ENCODE measurements around the gene SSRP1. TPM values are rescaled to one million over a fixed set of nuclear protein-coding genes. Genes with fewer than 3 reads are reported as not detected.
A peak's percentile ranks its signal among the peaks of the same experiment; 100 is the strongest.
"Not testable (repeated sequence)": the region's sequence is repeated elsewhere in the genome, so short reads cannot be mapped to it uniquely, and the experiment has no call there.

The SSRP1 gene
- total RNA-seq, 1 donor from 2014 or later = 110 TPM

DNA sequence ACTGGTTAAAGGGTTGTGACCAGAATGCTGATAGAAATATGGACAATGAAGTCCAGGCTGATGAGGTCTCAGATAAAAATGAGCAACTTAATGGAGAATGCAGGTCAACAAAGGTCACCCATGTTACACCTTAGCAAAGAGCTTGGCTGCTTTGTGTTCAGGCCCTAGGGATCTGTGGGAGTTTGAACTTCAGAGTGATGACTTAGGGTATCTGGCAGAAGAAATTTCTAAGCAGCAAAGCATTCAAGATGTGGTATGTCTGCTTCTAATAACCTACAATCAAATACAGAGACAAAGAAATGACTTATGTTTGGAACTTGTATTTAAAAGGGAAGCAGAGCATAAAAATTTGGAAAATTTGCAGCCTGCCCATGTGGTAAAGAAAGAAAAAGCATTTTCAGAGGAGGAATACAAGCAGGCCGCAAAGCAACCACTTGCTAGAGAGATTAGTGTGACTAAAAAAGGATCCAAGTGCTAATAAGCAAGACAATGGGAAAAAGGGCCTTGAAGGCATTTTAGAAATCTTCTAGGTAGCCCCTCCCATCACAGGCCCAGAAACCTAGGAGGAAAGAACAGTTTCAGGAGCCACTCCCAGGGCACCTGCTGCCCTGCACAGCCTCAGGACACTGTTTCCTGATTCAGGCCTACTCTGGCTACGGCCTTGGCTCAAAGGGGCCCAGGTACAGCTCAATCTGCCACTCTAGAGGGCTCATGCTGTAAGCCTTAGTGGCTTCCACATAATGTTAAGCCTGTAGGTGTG, 52.3 kb downstream of the SSRP1 start:
- no peak overlapping the region for H3K4me3 Mint-ChIP-seq
- TF ChIP-seq, protein P1, sequence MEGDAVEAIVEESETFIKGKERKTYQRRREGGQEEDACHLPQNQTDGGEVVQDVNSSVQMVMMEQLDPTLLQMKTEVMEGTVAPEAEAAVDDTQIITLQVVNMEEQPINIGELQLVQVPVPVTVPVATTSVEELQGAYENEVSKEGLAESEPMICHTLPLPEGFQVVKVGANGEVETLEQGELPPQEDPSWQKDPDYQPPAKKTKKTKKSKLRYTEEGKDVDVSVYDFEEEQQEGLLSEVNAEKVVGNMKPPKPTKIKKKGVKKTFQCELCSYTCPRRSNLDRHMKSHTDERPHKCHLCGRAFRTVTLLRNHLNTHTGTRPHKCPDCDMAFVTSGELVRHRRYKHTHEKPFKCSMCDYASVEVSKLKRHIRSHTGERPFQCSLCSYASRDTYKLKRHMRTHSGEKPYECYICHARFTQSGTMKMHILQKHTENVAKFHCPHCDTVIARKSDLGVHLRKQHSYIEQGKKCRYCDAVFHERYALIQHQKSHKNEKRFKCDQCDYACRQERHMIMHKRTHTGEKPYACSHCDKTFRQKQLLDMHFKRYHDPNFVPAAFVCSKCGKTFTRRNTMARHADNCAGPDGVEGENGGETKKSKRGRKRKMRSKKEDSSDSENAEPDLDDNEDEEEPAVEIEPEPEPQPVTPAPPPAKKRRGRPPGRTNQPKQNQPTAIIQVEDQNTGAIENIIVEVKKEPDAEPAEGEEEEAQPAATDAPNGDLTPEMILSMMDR (IDR thresholded peaks at IDR 0.05; ENCODE audit: unreplicated experiment) = no peak
- no peaks in the 10 kb centered on the region for H3K36me3 Mint-ChIP-seq
- DNase-seq (ENCODE audit: low spot score in 2 of 2, unreplicated experiment in 2 of 2) = no peak
- H3K4me1 Mint-ChIP-seq = peaks cover 21% of the 10 kb centered on the region
- H3K9me3 Mint-ChIP-seq = peaks cover 3% of the 10 kb centered on the region
- no peaks in the 10 kb centered on the region for H3K27me3 Mint-ChIP-seq (ENCODE audit: low read depth)
- peak overlapping the region; percentile 26 for H3K27ac Mint-ChIP-seq

- not testable (repeated sequence) for H3K4me3 Mint-ChIP-seq; H3K36me3 Mint-ChIP-seq; H3K27ac Mint-ChIP-seq; H3K27me3 Mint-ChIP-seq (ENCODE audit: low read depth); DNase-seq (ENCODE audit: low spot score in 2 of 2, unreplicated experiment in 2 of 2); H3K9me3 Mint-ChIP-seq
- H3K4me1 Mint-ChIP-seq = peaks cover 32% of the 10 kb centered on the region
Observed at GRCh38 chr11:57281546-57281945, 54.1 kb downstream of the SSRP1 start.

DNA sequence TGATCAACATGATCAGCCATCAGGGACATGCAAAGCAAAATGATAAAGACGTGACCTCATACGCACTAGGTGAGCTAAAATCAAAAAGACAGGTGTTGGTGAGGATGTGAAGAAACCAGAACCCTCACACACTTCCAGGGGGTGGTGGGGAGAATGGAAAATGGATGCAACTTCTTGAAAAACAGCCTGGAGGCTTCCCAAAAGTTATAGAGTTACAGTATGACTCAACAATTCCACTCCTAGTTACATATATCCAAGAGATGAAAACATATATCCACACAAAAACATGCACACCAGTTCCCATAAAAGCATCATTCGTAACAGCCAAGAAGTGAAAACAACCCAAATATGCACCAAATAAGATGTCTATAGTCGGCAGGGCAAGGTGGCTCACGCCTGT, 56.6 kb downstream of the SSRP1 start:
- Mint-ChIP-seq H3K27ac (no peak overlapping the region), H3K9me3 (peaks cover 2% of the 10 kb centered on the region), H3K27me3 (ENCODE audit: low read depth) (no peaks in the 10 kb centered on the region), H3K36me3 (no peaks in the 10 kb centered on the region), H3K4me3 (no peak overlapping the region), H3K4me1 (peaks cover 25% of the 10 kb centered on the region)
- no peak for DNase-seq (ENCODE audit: low spot score in 2 of 2, unreplicated experiment in 2 of 2)
- TF ChIP-seq, protein P1 (IDR thresholded peaks at IDR 0.05; ENCODE audit: unreplicated experiment) = no peak

GRCh38 chr11:57278721-57279095, 57.0 kb downstream of the SSRP1 start:
- H3K9me3 Mint-ChIP-seq = peaks cover 5% of the 10 kb centered on the region
- TF ChIP-seq, protein P1 (IDR thresholded peaks at IDR 0.05; ENCODE audit: unreplicated experiment) = no peak
- H3K4me3 Mint-ChIP-seq = no peak overlapping the region
- no peaks in the 10 kb centered on the region for H3K36me3 Mint-ChIP-seq
- no peak overlapping the region for H3K27ac Mint-ChIP-seq
- no peak for DNase-seq (ENCODE audit: low spot score in 2 of 2, unreplicated experiment in 2 of 2)
- H3K27me3 Mint-ChIP-seq (ENCODE audit: low read depth) = no peaks in the 10 kb centered on the region
- H3K4me1 Mint-ChIP-seq = peaks cover 25% of the 10 kb centered on the region

DNA sequence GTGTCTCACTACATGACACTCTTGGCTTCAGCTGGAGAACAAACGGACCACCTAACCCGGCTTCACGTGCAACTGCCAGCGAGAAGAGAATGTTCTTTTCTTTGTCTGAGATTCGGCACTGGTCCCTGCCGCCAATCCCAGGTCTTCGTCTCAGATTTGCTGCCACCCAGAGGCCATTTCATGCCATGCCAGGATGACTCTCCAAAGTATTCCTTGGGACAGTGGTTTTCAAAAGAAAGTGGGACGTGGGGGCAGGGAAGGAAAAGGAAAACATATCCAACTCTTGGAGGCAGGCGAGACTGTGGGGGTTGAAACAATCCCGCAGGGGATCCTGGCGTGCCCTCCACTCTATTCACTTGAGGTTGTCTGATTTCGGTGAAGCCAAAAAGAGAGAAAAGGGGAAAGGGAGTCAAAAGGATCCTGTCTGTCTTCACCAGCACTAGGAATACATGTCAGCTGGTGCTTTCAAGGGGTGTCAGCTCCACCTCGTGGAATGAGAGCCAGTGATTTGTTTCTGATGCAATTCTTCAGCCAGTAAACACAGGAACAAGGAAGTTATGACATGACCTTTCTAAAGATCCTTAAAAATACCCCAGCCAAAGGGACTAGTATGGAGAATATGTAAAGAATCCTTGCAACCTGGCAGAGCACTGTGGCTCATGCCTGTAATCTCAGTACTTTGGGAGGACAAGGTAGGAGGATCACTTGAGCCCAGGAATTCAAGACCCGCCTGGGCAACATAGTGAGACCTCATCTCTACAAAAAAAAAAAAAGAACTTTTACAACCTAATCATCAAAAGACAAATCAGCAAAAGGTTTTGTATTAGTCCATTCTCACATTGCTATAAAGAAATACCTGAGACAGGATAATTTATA, 57.6 kb downstream of the SSRP1 start:
- Mint-ChIP-seq H3K27me3 (ENCODE audit: low read depth) (no peaks in the 10 kb centered on the region), H3K9me3 (peaks cover 10% of the 10 kb centered on the region), H3K36me3 (no peaks in the 10 kb centered on the region), H3K27ac (peak overlapping the region; percentile 77), H3K4me3 (peak overlapping the region; percentile 24), H3K4me1 (peaks cover 21% of the 10 kb centered on the region)
- TF ChIP-seq, protein P1 (IDR thresholded peaks at IDR 0.05; ENCODE audit: unreplicated experiment) = peak; percentile 64
- DNase-seq (ENCODE audit: low spot score in 2 of 2, unreplicated experiment in 2 of 2) = peak in 1 of 2 experiments; percentile 70
